ENCODE results near the gene BRK1. TPM values are rescaled to one million over a fixed set of nuclear protein-coding genes. Genes with fewer than 3 reads are reported as not detected.

BRK1 gene
- polyA plus RNA-seq = 377 and 495 TPM in 2 replicates

GRCh38 chr3:10115326-10116137 lies at the start of gene BRK1:
Gene BRK1, plus strand, starts transcription at chr3:10115675. Its CDS starts 27 bp downstream, at chr3:10115702.

DNA sequence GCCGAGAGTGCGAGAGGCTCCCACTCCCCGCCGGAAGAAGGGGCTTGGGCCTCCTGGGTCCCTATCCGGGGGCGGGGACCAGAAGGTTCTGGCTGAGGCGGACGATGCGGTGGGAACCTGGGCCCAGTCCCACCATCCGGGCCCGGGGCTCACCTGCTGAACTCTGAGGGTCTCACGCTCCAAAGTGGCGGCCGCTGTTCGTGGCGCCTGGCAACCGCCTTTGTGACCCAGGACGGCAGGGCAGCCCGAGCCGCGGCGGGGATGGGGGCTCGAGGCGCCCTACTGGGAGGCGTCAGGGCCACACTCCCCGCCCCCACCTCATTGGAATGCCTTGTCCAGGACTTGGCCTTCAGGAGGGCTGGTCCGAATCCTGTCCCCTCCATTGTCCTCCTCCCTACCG lies 7.4 kb upstream of the BRK1 start, which contains the start of gene FANCD2OS:
FANCD2OS (minus strand) TSS at position 165 of the 400 bp plus-strand sequence. CDS start 3,481 bp downstream, outside the sequence.

GRCh38 chr3:10164546-10165393 lies 49.3 kb downstream of the BRK1 start, which contains the start of gene IRAK2:
Gene IRAK2, plus strand, starts transcription at chr3:10164919. Its CDS starts 36 bp downstream, at chr3:10164955.

Other genes starting within 250 kb of the BRK1 start
- not detected in 2 replicates for gene CIDEC, start 235.4 kb upstream of the BRK1 start, polyA plus RNA-seq
- 73.1 and 97.0 TPM in 2 replicates for gene JAGN1, start 225.1 kb upstream of the BRK1 start, polyA plus RNA-seq
- 0.42 TPM in 1 of 2 replicates, not detected in the other for gene IL17RE, start 212.8 kb upstream of the BRK1 start, polyA plus RNA-seq
- gene IL17RC, start 198.6 kb upstream of the BRK1 start, polyA plus RNA-seq = not detected in 2 replicates
- 118 and 135 TPM in 2 replicates for gene CRELD1, start 181.8 kb upstream of the BRK1 start, polyA plus RNA-seq
- gene PRRT3, start 163.3 kb upstream of the BRK1 start, polyA plus RNA-seq = 4.9 and 5.1 TPM in 2 replicates
- 277 and 423 TPM in 2 replicates for gene EMC3, start 128.8 kb upstream of the BRK1 start, polyA plus RNA-seq
- 5.0 and 6.7 TPM in 2 replicates for gene FANCD2, start 89.2 kb upstream of the BRK1 start, polyA plus RNA-seq
- not detected in 2 replicates for gene FANCD2OS, start 7.4 kb upstream of the BRK1 start, polyA plus RNA-seq
- gene VHL, start 26.1 kb downstream of the BRK1 start, polyA plus RNA-seq = 0.80 and 3.0 TPM in 2 replicates
- gene IRAK2, start 49.2 kb downstream of the BRK1 start, polyA plus RNA-seq = 0.20 and 0.55 TPM in 2 replicates
- gene TATDN2, start 132.8 kb downstream of the BRK1 start, polyA plus RNA-seq = 2.6 and 4.9 TPM in 2 replicates
- not detected in 2 replicates for gene GHRL, start 177.3 kb downstream of the BRK1 start, polyA plus RNA-seq
- 37.1 and 41.3 TPM in 2 replicates for gene SEC13, start 205.4 kb downstream of the BRK1 start, polyA plus RNA-seq